CD4-positive, alpha-beta memory T cell (primary cell): ENCODE results near the gene CNTNAP3. TPM values are rescaled to one million over a fixed set of nuclear protein-coding genes. Genes with fewer than 3 reads are reported as not detected.
"Not testable (repeated sequence)": the region's sequence is repeated elsewhere in the genome, so short reads cannot be mapped to it uniquely, and the experiment has no call there.

Source experiments
- CTCF ChIA-PET: fragments of 350-600 bp; sonication (Branson Sonifier 250); formaldehyde crosslinking; loops from one replicate; lab custom pipeline; 2021; ENCODE audit warnings: inconsistent platforms; ENCODE audit not compliant: partially characterized antibody; lab: Charles Lee
- POLR2A ChIA-PET: fragments of 350-600 bp; sonication (Branson Sonifier 250); formaldehyde crosslinking; loops from one replicate; lab custom pipeline; 2021; ENCODE audit not compliant: partially characterized antibody; lab: Charles Lee
- DNase-seq, 5 donors: peaks; one replicate each; pipeline versions ENCODE4 v3.0.0 to v3.0.0-alpha.2; 2020 to 2022; ENCODE audit warnings: mixed read lengths in 1 of 5
- H3K27ac ChIP-seq: one replicate; pipeline ENCODE4 v1.7.0; 2013; ENCODE audit warnings: low read depth, low read length
- H3K27me3 ChIP-seq: 2 replicates; pipeline ENCODE4 v1.7.0; 2013; ENCODE audit warnings: mild to moderate bottlenecking, low read length, moderate library complexity; ENCODE audit not compliant: insufficient read depth
- H3K36me3 ChIP-seq: 2 replicates; pipeline ENCODE4 v1.7.0; 2013; ENCODE audit warnings: mild to moderate bottlenecking, low read length, moderate library complexity; ENCODE audit not compliant: insufficient read depth
- H3K4me1 ChIP-seq: 2 replicates; pipeline ENCODE4 v1.7.0; 2013; ENCODE audit warnings: mild to moderate bottlenecking, low read length, moderate library complexity; ENCODE audit not compliant: insufficient read depth
- H3K4me3 ChIP-seq, 2 donors: one replicate each; pipeline ENCODE4 v1.7.0; 2013; ENCODE audit warnings: low read length in 2 of 2, mild to moderate bottlenecking in 1 of 2
- H3K9me3 ChIP-seq, 2 donors: one replicate each; pipeline ENCODE4 v1.7.0; 2013; ENCODE audit warnings: low read length in 2 of 2, control low read depth in 1 of 2; ENCODE audit not compliant: control insufficient read depth in 1 of 2
- H3K27ac Mint-ChIP-seq, 7 donors: one replicate each; pipeline ENCODE4 v1.8.0; 2020 to 2021; ENCODE audit warnings: mixed read lengths in 7 of 7, mild to moderate bottlenecking in 6 of 7, inconsistent platforms in 3 of 7, moderate library complexity in 3 of 7
- H3K27me3 Mint-ChIP-seq, 2 donors: one replicate each; pipeline ENCODE4 v1.8.0; 2020 to 2021; ENCODE audit warnings: mixed read lengths in 2 of 2
- H3K36me3 Mint-ChIP-seq, 2 donors: one replicate each; pipeline ENCODE4 v1.8.0; 2020 to 2021; ENCODE audit warnings: mixed read lengths in 2 of 2, inconsistent platforms in 1 of 2, mild to moderate bottlenecking in 1 of 2
- H3K4me1 Mint-ChIP-seq, 4 donors: one replicate each; pipeline ENCODE4 v1.8.0; 2020 to 2021; ENCODE audit warnings: mixed read lengths in 4 of 4, mild to moderate bottlenecking in 1 of 4
- H3K4me3 Mint-ChIP-seq, 8 donors: one replicate each; pipeline ENCODE4 v1.8.0; 2020 to 2021; ENCODE audit warnings: mixed read lengths in 8 of 8, mild to moderate bottlenecking in 7 of 8, moderate library complexity in 6 of 8, inconsistent platforms in 3 of 8
- H3K9me3 Mint-ChIP-seq, 8 donors: one replicate each; pipeline ENCODE4 v1.8.0; 2020 to 2021; ENCODE audit warnings: mixed read lengths in 8 of 8, mild to moderate bottlenecking in 5 of 8, inconsistent platforms in 3 of 8, moderate library complexity in 1 of 8
- intact Hi-C: fragments of 100-400 bp; cut with micrococcal nuclease; formaldehyde crosslinking; loops from one replicate; pipeline ENCODE4 v1.15.1; 2023
- polyA plus RNA-seq, 2 donors: library from polyadenylated mRNA; unstranded; fragments of 300-500 nt; fragmentation: Illumina TruSeq; gene quantifications; one replicate each; pipeline ENCODE4 v1.2.3, GENCODE V29; 2021
- total RNA-seq, 2 experiments: library from RNA; stranded (reverse); gene quantifications; one replicate each; pipeline ENCODE4 v1.2.3, GENCODE V29; 2021

CNTNAP3 gene
- total RNA-seq (not detected), polyA plus RNA-seq (not detected)

DNA sequence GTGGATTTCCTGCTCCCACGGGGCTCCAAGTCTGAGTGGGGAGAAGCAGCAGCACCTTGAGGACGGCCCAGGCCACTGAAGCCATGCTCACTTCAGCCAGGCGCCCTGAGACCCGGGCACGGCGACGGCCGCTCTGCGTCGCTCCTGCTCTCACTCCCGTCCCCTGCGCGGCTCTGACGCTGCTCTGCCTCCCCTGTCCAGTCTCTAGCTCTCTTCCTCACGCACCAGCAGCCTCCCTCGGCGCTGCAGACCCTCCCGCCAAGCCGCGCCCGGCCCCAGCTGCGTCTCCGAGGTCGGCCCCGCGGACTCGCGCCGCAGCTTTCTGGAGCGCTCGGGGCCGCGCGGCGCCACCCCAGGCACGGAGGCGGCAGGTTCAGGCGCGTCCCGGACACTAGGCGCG is at the start of gene CNTNAP3:
Gene CNTNAP3, minus strand, starts transcription at position 188 of the 400 bp plus-strand sequence. Its CDS starts 103 bp downstream, at position 85.
- H3K4me1 ChIP-seq, H3K4me1 Mint-ChIP-seq, intact Hi-C loops, H3K36me3 ChIP-seq, H3K27me3 ChIP-seq, H3K4me3 Mint-ChIP-seq, H3K36me3 Mint-ChIP-seq, POLR2A ChIA-PET, CTCF ChIA-PET, H3K9me3 Mint-ChIP-seq, H3K27ac ChIP-seq, H3K27me3 Mint-ChIP-seq, DNase-seq, H3K9me3 ChIP-seq, H3K4me3 ChIP-seq, H3K27ac Mint-ChIP-seq: not testable (repeated sequence)

DNA sequence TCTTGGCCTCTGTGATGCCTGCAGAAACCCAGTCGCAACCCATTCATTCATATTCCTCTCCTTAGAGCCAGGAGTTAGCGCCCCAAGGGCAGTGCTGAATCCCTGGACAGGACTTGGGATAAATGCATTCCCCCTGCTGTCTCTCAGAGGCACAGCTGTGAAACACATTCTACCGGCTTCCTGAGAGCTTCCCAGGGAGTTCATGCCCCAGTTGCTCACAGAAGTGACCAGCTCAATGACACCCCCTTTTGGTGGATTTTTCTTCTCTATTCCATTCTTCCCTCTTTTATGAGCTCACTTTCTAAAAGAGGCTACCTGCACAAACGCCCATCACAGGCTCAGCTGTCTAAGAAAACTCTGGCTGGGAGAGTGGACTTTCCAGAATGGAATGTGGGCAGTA is 8.0 kb downstream of the CNTNAP3 start:
- POLR2A ChIA-PET, H3K36me3 ChIP-seq, H3K27me3 ChIP-seq, H3K4me3 Mint-ChIP-seq, H3K4me3 ChIP-seq, H3K27me3 Mint-ChIP-seq, H3K4me1 ChIP-seq, H3K27ac ChIP-seq, H3K4me1 Mint-ChIP-seq, H3K27ac Mint-ChIP-seq, H3K9me3 ChIP-seq, CTCF ChIA-PET, H3K9me3 Mint-ChIP-seq, H3K36me3 Mint-ChIP-seq, intact Hi-C loops, DNase-seq: not testable (repeated sequence)

DNA sequence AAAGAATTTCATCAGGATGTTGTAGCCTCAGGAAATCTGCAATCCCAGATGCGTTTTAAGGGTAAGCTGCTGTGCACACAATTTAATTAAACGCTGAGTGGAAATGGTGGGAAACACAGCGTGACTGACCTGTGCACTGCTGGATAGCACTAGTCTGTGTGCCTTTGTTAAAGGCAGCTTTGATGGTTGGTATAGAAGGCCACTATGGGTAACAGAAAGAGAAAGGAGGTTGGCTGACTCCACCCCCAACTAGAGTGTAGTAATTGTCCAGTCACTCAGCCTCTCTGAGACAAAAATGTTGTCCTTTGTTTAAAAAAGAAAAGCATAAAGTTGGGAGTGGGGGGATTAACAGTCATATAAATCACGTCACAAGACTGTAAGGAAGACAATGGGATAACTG is 45.5 kb downstream of the CNTNAP3 start:
- H3K36me3 Mint-ChIP-seq, POLR2A ChIA-PET, intact Hi-C loops, H3K27ac Mint-ChIP-seq, H3K27me3 ChIP-seq, H3K27ac ChIP-seq, H3K9me3 ChIP-seq, H3K4me1 ChIP-seq, H3K27me3 Mint-ChIP-seq, H3K4me3 ChIP-seq, CTCF ChIA-PET, DNase-seq, H3K4me1 Mint-ChIP-seq, H3K9me3 Mint-ChIP-seq, H3K36me3 ChIP-seq, H3K4me3 Mint-ChIP-seq: not testable (repeated sequence)

DNA sequence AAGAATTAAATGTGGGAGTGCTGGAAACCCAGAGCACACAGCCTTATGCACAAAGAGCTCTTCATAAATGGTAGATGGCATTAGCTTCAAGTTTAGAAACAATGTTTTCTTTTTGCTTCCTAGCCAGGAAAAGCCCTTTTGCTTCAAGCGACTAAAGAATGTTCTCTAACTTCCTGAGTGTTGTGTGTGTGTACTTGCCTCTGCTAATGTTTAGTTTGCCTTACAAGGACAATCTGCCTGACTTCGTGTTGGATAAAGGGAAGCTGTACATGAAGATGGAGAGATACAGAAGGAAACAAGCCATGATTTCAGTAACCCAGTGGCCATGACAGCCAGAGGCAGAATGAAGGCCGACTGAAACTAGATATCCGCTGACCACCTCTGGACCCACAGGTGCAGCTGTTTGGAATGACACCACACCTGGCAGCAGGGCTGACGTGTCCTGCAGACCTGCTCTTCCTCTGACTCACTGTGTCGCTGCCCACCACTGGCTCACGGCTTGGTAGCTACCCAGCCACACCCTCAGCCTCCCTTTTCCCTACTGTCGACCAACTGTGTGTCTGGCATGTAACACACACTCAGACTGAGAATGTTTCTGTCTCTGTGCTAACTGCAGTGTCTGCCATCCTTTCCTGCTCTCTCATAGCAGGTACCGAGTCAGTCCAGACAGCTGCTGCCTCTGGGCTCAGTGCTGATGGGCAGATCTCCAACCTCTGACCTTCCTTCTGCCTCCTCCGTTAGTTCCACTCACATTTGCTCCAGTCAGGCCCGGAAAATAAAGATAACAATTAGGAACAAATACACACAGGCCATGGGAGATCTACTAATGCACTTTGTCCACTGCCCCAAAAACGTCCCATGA is 55.6 kb downstream of the CNTNAP3 start:
- intact Hi-C loops, H3K36me3 ChIP-seq, H3K27me3 ChIP-seq, H3K27ac Mint-ChIP-seq, H3K9me3 ChIP-seq, CTCF ChIA-PET, H3K4me3 Mint-ChIP-seq, H3K4me3 ChIP-seq, DNase-seq, H3K27me3 Mint-ChIP-seq, POLR2A ChIA-PET, H3K36me3 Mint-ChIP-seq, H3K4me1 ChIP-seq, H3K9me3 Mint-ChIP-seq, H3K27ac ChIP-seq, H3K4me1 Mint-ChIP-seq: not testable (repeated sequence)

DNA sequence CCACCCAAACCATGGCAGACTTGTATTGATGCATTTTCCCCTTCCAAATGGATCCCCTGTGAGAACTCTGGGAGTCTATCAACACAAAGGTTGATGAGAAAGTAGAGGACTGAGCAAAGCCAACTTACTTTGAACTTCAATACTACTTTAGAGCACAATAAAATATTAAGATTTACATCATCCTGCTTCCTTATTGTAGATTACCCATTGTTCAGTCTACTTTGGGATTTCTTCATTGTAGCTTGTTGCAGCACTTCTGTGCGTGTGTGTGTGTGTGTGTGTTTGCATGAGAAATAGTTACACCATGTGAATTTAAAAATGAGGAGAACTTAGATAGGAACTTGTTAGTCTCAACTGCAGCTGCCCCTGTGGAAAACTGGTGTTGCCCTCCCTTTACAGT is 72.0 kb downstream of the CNTNAP3 start:
- H3K27ac ChIP-seq, H3K27me3 ChIP-seq, H3K4me3 ChIP-seq, H3K9me3 ChIP-seq, H3K4me1 ChIP-seq, H3K36me3 Mint-ChIP-seq, DNase-seq, CTCF ChIA-PET, intact Hi-C loops, H3K27me3 Mint-ChIP-seq, H3K4me1 Mint-ChIP-seq, H3K9me3 Mint-ChIP-seq, POLR2A ChIA-PET, H3K36me3 ChIP-seq, H3K4me3 Mint-ChIP-seq, H3K27ac Mint-ChIP-seq: not testable (repeated sequence)

DNA sequence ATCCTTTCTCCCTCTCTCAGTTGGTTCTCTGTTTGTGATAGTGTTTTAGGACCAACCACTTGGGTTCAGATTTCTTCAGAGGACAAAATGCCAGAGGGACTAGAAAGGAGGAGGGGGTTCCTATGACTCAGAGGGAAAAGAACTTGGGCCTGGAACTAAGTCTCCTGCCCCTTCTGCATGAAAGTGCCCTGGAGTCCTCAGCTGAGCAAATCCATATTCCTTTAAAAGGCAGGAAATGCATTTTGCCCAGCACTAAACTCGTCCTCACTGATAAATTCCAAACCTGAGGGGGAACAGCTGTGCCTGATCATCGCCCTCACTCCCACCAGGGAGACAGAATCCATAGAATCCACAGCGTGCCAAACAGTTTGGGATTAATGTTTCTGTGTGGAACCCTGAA is 78.2 kb downstream of the CNTNAP3 start:
- H3K27me3 Mint-ChIP-seq, H3K4me3 Mint-ChIP-seq, H3K27me3 ChIP-seq, H3K9me3 ChIP-seq, H3K4me3 ChIP-seq, H3K36me3 ChIP-seq, H3K9me3 Mint-ChIP-seq, POLR2A ChIA-PET, intact Hi-C loops, H3K4me1 Mint-ChIP-seq, CTCF ChIA-PET, H3K4me1 ChIP-seq, H3K36me3 Mint-ChIP-seq, H3K27ac ChIP-seq, H3K27ac Mint-ChIP-seq, DNase-seq: not testable (repeated sequence)

DNA sequence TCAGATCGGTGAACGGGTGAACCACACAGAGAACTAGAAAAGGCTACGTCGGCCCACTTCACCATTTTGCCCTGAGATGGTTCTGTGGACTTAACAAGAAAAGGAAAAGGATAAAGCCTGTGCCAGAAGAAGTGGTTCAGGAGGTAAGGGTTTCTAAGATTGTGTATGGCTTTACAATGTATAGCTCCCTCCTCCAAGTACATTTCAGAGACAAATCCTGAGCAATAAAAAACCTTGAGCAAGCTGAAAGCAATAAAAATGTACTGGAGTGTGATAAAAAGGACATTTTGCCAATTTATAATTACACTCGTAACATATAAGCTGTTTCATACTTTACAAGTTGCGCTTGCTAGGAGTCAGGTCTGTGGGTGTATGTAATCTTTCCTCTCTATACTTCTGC is 81.3 kb downstream of the CNTNAP3 start:
- H3K4me1 Mint-ChIP-seq, H3K27me3 ChIP-seq, intact Hi-C loops, H3K9me3 ChIP-seq, CTCF ChIA-PET, H3K4me3 Mint-ChIP-seq, H3K4me1 ChIP-seq, H3K36me3 Mint-ChIP-seq, H3K9me3 Mint-ChIP-seq, H3K27me3 Mint-ChIP-seq, H3K27ac Mint-ChIP-seq, POLR2A ChIA-PET, H3K4me3 ChIP-seq, DNase-seq, H3K27ac ChIP-seq, H3K36me3 ChIP-seq: not testable (repeated sequence)

DNA sequence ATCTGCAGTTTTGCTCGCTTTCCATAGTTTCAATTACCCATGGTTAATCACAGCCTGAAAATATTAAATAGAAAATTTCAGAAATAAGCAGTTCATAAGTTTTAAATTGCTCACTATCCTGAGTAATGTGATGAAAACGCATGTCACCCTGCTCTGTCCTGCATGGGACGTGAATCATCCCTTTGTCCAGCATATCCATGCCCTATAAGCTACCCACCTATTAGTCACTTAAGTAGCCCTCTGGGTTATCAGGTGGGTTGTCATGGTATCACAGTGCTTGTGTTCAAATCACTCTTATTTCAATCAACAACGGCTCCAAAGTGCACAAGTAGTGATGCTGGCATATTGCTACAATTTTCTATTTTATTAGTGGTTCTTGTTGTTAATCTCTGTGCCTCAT is 82.1 kb downstream of the CNTNAP3 start:
- H3K4me1 ChIP-seq, H3K36me3 ChIP-seq, H3K4me3 ChIP-seq, H3K27me3 Mint-ChIP-seq, H3K9me3 ChIP-seq, H3K36me3 Mint-ChIP-seq, H3K4me3 Mint-ChIP-seq, H3K27ac ChIP-seq, H3K27me3 ChIP-seq, POLR2A ChIA-PET, H3K4me1 Mint-ChIP-seq, H3K27ac Mint-ChIP-seq, intact Hi-C loops, DNase-seq, H3K9me3 Mint-ChIP-seq, CTCF ChIA-PET: not testable (repeated sequence)
